Activated CD4-positive, alpha-beta T cell treated with anti-CD3 and anti-CD28 coated beads for 1 hour (primary cell): ENCODE measurements around the gene CDC42BPB.
"Not testable (repeated sequence)": the region's sequence is repeated elsewhere in the genome, so short reads cannot be mapped to it uniquely, and the experiment has no call there.

Experiments
- DNase-seq: peaks from one replicate; pipeline ENCODE4 v3.0.0-alpha.2; 2020

CDC42BPB gene

DNA sequence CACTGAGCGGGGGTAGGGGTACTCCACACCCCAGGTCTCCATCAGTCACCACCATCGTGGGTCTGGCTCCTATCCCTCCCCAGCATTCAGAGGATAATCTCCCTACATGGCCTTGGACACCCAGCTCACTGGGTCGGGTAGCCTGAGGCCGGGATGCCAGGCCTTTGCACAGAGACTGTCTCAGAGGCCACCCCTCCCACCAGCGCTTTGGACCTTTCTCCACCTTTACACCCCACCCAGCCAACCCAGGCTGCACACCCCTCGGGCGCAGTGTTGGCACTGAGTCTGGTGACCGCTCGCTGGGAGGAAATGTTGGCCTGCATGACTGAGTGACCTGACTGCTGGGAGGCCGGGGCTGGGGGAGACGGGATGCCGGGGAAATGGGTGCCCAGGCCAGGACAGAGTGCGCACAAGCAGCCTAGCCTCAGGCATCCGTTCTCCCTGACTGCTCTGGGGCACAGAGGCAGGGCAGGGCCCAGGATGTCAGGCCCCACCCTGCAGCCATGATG lies 16.1 kb upstream of the CDC42BPB start:
- DNase-seq, result no peak

GRCh38 chr14:103072595-103073366 lies 15.4 kb upstream of the CDC42BPB start:
- DNase-seq, result no peak

DNA sequence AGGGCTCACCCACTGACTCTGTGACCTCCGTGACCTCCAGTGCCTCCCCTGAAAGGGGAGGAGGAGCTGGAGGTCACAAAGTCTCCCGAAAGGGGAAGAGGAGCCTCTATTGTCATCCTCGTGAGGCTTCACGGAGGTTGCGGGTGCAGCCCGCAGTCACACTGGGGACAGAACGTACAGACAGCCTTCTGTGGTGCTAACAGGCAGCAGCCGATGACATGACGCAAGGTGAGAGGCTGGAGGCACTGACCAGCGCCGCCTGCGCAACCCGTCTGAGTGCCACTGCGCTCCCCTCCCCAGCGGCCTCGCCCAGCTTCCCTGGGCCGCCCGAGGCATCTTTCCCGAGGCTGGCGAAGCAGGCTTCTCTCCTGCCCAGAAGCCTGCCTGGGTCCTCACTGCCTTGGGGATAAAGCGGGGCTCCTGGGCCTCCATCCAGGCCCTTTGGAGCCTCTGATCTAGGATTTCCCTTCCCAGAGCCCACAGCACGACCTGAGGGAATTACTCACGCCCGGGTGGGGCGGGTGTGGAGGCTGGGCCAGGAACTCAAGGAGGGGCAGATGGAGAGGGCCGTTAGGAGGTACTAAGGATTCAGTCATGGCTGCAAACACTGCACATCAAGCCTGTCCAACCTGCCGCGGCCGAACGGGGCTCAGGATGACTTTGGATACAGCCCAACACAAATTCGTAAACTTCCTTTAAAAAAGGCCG lies 14.3 kb upstream of the CDC42BPB start:
- DNase-seq, result no peak

- DNase-seq, result no peak
These were observed 13.7 kb upstream of the CDC42BPB start for GRCh38 chr14:103070971-103071542.

DNA sequence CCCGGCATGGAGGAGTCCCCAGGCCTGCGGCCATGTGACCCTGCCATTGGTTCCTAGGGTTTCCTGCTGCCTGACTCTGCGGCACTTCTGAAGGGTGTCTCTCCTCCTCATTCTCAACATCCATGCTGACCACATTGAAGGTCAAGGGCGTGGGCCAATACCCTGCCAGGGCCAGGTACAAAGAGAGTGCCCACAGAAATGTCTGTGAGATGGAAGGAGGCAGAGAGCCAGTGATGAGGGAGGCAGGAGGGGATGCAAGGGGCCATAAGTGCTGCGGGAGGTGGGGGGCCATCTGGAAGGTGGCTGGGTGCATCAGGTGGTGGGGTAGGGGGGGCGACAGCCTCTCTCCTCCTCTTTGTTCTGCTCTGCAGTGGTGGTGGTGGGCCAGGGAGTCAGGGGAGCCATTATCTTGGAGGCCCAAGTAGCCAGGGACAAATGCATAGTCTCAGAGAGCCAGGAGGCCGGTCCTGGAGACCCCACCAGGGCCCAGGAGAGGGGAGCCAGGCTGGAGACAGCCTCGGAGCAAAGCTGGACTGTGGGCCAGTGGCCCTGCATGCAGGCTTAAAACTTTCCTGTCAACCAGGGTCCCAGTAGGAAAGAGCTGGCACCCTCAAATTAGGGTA lies 13.0 kb upstream of the CDC42BPB start:
- no peak for DNase-seq

DNA sequence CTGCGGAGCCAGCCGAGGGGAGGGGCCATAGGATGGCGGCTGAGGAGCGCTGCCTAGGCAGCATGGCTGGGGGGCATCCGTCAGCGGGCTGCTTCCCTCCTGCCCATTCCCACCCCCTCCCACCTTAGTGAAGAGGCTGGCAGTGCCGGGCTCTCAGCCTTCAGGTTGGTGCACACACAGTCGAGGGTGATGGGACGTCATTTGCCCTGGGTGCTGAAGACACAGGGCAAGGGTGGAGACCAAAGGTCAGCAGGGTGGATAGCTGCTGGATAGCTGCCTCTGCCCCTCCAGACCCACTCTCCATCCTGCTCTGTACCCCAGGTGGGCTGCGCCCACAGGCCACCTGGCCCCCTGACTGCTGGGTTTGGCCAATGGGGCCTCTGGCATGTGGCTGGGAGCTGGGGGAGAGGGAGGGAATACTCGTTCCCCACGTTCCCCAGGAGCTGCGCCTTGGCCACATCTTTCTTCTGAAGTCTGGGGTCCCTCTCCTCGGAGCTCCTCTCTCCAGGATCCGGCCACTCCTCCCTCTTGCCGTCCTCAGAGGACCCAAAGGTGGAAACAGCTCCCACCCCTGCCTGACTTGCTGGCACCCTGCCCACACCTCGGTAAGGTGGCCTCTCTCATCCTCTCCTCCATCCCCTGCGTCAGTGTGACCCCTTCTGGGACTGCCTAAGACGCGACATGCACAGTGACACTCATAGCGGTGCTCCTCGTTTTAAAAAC lies 11.2 kb upstream of the CDC42BPB start:
- DNase-seq, result no peak

DNA sequence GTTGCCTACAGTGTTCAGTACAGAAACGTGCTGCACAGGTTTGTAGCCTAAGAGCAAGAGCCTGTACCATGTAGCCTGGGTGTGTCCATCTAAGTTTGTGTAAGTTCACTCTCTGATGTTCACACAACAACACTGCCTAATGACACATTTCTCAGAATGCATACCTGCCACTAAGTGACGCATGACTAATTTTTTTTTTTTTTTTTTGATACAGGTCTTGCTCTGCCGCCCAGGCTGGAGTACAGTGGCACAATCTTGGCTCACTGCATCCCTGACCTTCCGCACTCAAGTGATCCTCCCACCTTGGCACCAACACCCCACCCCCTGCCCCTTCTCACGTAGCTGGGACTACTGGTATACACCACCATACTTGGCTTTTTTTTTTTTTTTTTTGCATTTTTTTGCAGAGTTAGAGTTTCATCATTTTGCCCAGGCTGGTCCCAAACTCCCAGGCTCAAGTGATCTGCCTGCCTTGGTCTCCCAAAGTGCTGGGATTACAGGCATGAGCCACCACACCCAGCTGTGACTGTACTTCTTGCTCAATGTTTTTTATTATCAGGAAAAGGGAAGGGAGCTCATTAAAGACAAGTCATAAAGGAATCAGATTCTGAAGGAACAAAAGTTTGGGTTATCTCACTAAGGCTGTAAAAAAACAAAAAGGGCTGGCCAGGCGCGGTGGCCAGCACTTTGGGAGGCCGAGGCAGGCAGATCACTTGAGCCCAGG lies 10.0 kb upstream of the CDC42BPB start:
- no peak for DNase-seq

DNA sequence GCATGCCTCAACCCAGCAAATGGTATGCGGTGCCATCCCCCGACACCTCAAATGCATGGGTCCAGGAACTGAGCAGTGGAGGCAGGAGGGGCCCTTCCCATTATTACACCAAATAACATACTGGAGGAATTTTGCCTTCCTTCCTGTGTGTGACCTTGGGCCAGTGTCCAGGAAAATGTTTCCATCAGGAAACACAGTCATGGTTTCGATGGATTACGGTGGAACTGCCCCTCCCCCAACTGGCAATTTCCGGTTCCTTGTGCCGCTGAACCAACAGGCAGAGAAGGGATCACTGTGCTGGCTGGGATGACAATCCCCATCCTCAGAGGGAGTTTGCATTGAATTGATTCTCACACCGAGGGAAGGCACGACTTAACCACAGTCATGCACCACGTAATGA lies 9.1 kb upstream of the CDC42BPB start:
- DNase-seq, result no peak

GRCh38 chr14:103065861-103066260 lies 8.5 kb upstream of the CDC42BPB start:
- no peak for DNase-seq

GRCh38 chr14:103064978-103065377 lies 7.6 kb upstream of the CDC42BPB start:
- DNase-seq, result no peak

GRCh38 chr14:103064436-103064835 lies 7.1 kb upstream of the CDC42BPB start:
- DNase-seq, result no peak

DNA sequence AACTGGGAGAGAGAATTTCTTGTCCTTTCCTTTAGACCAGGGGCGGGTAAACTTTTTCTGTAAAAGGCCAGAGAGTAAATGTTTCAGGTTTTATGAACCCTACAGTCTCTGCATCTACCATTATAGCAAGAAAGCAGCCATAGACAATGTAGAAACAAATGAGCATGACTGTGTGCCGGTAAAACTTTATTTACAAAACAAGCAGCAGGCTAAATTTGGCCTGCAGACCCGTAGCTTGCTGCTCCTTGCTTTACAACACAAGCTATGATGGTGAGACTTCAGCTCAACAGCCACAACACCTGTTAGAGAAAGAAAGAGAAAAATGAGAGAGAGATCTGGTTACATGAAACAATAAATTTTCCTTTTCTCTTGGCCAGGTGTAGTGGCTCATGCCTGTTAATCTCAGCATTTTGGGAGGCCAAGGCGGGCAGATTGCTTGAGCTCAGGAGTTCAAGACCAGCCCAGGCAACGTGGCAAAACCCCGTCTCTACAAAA lies 4.2 kb upstream of the CDC42BPB start:
- no peak for DNase-seq

DNA sequence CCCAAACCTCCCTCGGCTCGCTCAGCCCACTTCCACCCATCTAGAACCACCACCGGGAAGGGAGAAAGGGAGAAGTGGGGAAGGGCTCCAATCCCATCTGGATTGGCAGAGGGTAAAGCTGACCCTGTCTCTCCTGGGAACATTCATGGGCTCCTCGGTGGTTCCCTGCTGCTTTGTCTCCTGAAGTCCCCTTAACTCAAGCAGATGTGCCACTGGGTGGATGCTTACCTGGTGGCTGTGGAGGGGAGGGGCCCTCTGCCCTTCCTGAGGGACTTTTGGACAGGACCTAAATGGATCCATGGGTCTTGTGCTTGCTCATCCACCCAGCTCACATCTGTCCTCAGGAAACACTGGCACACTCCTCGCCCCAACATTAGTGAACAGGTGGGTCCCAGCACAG lies 2.2 kb upstream of the CDC42BPB start:
- no peak for DNase-seq

GRCh38 chr14:103058164-103059055 lies 1.1 kb upstream of the CDC42BPB start:
- DNase-seq, result no peak

DNA sequence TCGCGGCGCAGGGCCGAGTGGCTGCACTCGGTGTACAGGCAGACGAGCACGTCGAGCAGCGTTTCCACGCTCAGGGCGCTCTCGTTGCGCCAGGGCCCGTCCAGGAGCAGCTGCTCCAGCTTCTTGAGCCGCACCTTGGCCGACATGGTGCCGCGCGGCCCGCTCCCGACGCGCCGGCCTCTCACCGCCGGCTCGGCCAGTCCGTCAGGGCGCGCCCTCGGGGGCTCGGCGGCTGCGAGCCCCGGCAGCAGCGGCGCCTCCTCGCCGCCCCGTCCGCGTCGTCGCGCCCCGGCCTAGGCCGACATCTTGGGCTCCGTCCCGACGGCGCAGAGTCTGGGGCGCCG lies 349 bp downstream of the CDC42BPB start:
- no peak for DNase-seq

GRCh38 chr14:103056322-103057027 lies 874 bp downstream of the CDC42BPB start:
- no peak for DNase-seq

- DNase-seq, result no peak
These were observed 1.7 kb downstream of the CDC42BPB start for GRCh38 chr14:103055695-103056094.

GRCh38 chr14:103052407-103052806 lies 4.9 kb downstream of the CDC42BPB start:
- no peak for DNase-seq

GRCh38 chr14:103050935-103051334 lies 6.4 kb downstream of the CDC42BPB start:
- no peak for DNase-seq

- DNase-seq, result not testable (repeated sequence)
These were observed 9.9 kb downstream of the CDC42BPB start for GRCh38 chr14:103047453-103047852.
